NCI-H2196 (cell line): Measurements from ENCODE around the gene PLK3.
A peak's percentile ranks its signal among the peaks of the same experiment; 100 is the strongest.
"Not testable (repeated sequence)": the region's sequence is repeated elsewhere in the genome, so short reads cannot be mapped to it uniquely, and the experiment has no call there.

ENCODE experiments used
- DNase-seq: peaks from one replicate; lab custom pipeline; 2025; ENCODE audit not compliant: unreplicated experiment; lab: John Stamatoyannopoulos, UW

The PLK3 gene

DNA sequence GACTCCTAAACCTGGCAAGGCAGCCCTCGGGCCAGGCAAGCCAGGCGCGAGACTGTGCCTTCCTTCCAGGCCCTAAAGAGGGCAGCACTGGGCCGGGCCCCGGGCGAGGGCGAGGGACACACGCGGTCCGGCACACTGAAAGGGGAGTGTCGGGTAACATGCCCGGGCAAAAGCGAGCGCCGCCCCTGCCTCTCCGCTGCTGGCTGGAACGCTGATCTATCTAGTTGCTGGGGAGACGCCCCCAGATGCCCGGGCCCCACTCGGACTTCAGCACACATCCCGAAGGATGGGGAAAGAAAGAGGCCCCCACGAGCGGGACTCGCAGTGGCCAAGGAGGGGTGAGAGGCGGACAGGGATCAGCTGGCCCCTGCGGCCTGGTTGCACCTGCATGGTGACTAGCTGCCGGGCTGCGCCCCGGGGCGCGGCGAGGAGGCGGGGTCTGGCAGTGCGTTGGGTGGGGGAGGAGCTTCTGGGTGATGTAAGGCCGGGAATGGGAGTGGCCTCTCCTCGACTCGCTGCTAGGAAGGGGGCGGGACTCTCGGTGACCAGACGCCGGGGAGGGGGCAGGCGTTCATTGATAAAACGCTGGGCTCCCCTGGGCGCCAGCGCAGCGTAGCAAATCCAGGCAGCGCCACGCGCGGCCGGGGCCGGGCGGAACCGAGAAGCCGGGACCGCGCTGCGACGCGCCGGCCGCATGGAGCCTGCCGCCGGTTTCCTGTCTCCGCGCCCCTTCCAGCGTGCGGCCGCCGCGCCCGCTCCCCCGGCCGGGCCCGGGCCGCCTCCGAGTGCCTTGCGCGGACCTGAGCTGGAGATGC, at the start of gene PLK3:
PLK3 (plus strand) TSS at position 608 of the 815 bp plus-strand sequence; CDS start at position 695, 87 bp downstream.
- peak; percentile 96 for DNase-seq

DNA sequence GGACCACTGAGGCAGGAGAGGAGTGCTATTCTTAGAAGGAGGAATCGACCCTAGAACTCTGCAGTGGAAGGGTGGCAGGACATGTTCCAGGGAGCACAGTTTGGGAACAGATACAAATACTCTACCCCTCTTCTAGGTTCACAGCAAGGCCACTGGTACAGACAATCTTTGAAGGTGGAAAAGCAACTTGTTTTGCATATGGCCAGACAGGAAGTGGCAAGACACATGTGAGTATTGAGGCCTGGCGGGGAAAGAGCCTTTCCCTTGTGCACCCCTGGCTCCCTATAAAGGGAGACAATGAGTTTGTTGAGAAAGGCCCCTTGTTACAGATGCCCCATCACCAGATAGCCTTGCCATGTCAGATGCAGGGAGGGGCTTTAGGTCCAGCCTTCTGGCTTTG, 42.8 kb upstream of the PLK3 start:
- DNase-seq, result no peak

DNA sequence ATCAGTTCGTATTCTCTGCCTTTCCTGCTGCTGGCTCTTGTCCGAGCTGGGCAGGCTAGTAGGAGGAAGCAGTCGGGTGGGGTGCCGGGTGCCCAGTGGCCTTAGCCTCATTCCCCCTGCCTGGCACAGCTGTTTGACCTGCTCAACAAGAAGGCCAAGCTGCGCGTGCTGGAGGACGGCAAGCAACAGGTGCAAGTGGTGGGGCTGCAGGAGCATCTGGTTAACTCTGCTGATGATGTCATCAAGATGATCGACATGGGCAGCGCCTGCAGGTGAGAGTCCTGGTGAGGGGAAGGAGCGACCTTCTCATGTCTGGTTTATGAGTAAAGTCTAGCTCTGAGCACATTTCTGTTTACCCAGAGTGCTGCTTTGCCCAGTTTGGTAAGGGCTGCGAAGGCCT, 41.1 kb upstream of the PLK3 start:
- DNase-seq, result no peak

DNA sequence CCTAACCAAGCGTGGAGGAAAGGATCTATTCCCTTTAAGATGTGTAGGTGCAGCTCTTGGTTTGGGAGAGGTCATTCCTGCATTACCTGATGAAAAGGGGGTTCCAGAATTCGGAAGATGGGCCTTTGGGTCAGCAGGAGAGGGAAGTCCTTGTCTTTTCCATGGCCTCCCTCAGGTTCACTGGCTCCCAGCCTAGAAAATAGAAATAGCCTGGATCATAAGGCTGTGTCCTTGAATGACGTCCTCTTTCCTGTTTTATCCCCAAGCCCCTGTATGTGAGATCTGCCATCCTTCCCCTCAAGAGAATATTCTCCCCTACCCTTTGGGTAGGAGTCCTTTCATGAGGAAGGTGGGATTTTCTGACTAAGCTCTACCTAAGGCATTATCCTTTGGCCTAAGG, 39.3 kb upstream of the PLK3 start:
- DNase-seq, result no peak

DNA sequence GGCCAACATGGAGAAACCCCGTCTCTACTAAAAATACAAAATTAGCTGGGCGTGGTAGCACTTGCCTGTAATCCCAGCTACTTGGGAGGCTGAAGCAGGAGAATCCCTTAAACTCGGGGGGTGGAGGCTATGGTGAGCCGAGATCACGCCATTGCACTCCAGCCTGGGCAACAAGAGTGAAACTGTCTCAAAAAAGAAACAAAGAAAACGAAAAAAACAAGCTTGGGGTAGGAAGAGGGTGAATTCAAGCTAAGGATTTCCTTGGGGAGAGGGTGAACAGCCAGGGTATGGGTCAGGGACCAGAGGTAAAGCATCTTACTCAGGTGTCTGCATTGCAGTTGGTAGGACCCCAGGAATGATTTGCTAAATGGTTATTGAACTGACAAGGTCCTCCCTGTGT, 33.8 kb upstream of the PLK3 start:
- not testable (repeated sequence) for DNase-seq

DNA sequence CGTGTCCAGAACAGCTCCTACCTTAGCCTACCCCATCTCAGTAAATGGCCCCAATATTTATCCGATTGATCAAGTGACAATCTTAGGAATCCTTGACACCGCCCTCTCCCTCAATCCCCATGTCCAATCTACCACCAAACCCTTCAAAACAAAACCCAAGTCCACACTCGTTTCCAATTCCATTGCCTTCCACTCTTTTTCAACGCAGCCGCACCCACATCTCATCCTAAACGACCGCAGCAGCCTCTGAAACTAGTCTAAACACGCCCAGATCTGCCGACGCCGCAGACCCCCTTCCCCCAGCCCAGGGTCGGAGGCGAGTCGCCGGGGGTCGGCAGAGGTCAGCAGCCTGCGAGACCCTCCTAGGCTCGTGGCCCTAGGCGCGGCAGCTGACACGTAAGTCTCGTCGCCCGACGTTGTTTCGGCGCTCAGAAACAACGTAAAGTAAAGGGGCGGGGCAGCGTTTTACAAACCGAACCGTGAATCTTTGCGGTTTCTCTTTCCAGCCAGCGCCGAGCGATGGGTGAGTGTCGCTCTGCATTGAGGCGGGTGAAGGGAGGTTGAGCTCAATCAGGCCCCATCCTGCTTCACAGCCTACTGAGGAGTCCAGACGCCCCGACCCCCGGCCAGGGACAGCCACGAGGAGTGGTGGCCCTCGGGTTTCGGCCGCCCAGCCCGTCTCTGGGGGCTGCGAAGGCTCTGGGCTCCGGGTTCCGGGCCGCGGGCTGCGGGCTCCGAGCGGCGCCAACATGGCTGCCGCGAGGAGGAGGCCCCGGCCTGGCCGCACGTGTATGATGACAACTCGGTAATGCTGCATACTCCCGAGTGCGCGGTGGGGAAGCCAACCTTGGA, 24.9 kb upstream of the PLK3 start, which contains the start of gene RPS8:
RPS8 (plus strand) TSS at position 463 of the 852 bp plus-strand sequence; CDS start at position 520, 57 bp downstream.
- DNase-seq, result peak; percentile 96

DNA sequence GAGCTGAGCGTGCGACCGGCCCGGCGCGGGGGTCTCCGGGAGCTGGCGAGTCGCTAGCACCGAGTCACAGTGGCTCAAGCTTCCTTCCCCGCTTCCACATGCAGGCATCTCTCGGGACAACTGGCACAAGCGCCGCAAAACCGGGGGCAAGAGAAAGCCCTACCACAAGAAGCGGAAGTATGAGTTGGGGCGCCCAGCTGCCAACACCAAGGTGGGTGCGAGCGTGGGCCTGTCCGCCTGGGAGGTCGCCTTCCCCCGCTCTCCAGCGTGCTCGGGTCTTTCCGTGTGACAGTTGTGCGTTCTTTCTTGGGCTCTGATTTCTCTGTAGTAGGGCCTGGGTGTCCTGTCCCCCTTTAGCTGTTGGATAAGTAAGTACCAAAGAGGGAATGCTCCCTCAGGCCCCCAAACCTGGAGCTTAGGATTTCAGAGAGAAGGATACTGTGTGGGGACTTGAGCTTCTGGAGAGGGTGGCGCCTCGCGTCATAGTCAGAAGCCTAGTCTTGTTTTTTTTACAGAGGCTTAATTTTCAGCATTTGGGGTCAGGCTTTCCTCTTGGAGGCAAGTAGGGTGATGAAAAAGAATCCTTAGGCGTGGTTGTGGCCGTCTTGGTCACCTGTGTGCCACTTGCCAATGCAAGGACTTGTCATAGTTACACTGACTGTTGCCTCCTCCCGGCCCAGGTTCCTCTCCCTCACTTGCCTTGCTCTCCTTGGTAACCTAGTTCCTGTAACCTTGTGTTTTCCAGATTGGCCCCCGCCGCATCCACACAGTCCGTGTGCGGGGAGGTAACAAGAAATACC, 24.0 kb upstream of the PLK3 start:
- DNase-seq, result no peak

DNA sequence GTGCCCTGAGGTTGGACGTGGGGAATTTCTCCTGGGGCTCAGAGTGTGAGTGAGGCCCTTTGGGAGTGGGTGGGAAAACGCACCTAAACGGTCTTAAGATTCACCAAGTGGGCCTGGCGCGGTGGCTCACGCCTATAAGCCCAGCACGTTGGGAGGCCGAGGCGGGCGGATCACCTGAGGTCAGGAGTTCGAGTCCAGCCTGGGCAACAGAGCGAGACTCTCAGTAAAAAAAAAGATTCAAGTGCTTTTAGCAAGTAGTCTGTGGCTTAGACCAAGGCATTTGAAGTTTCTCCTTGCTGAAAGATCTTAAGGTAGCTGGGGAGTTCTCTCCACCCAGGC, 23.5 kb upstream of the PLK3 start:
- no peak for DNase-seq

DNA sequence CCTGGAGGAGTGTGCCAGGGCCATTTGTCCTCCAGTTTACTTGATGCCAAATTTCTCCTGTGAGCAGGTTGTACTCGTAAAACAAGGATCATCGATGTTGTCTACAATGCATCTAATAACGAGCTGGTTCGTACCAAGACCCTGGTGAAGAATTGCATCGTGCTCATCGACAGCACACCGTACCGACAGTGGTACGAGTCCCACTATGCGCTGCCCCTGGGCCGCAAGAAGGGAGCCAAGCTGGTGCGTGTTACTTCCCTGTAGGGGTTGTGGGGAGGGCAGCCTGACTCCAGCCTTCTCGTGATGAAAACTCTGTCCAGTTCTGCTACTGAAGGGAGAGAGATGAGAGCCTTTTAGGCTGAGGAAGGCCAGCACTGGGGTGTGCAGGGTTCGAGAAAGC, 22.6 kb upstream of the PLK3 start:
- DNase-seq, result no peak

DNA sequence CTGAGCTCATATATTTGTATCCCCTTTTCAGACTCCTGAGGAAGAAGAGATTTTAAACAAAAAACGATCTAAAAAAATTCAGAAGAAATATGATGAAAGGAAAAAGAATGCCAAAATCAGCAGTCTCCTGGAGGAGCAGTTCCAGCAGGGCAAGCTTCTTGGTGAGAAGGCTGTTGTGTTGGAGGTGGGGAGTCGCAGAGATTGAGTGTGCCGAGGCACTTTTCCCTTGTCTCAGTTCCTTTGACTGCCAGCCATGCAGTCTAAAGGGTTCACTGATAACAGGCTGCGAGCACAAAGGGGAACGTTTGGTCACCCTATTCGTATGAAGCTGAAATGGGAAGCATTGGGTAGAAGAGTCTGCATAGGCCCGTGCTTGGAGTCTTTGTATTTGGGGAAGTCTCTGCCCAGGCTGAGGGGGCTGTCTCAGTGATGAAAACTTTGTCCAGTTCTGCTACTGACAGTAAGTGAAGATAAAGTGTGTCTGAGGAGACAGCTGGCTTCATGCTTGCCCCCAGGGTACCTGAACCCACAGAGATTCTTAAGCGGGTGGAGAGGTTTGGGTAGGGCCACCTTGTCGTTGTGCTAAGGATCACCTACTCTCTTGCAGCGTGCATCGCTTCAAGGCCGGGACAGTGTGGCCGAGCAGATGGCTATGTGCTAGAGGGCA, 22.1 kb upstream of the PLK3 start:
- no peak for DNase-seq

DNA sequence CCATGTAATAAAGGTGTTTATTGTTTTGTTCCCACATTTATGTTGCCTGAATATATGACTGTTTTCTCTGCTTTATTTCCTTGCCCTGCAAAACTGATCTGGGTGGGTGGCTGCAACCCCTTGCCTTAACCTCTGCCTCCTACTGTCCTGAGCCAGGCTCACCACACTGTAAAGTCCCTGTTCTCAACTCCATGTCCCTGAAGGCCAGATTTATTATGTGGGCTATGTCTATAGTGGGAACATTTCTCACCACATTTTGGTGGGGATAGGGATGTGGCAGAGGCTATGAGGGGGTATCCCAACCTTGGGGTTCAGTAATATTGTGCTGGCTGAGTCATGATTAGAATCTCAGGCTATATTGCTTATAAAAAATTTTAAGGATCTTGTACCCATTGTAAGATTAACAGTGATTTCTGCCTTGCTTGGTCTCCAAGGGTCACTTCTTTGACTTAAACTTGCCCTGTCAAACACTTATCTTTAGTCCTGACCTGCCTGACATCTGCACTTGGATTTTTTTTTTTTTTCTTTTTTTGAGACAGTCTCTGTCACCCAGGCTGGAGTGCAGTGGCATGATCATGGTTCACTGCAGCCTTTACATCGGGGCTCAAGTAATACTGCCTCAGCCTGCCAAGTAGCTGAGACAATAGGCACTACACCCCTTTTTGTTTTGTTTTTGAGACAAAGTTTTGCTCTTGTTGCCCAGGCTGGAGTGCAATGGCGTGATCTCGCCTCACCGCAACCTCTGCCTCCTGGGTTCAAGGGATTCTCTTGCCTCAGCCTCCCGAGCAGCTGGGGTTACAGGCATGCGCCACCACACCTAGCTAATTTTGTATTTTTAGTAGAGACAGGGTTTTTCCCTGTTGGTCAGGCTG, 21.2 kb upstream of the PLK3 start:
- DNase-seq, result no peak

DNA sequence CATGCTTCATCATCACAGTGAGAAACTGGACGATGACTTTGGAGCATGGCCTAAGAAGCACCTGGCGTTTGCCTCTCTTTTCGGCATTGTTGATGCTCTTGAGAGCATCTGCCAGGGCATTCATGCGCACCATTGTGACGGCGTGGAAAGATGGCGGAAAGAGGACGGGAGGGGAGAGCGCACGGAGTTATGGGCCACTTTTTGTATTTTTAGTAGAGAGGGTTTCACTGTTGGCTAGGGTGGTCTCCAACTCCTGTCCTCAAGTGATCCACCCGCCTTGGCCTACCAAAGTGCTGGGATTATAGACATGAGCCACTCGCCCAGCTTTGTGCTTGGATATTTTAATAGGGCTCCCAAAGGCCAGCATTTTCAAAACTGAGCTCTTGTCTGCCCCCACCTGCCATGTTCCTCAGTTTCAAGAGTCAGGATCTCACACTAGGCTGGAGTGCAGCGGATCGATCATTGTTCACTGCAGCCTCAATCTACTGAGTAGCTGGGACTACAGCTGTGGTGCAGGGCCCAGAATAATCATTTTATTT, 19.5 kb upstream of the PLK3 start:
- no peak for DNase-seq

DNA sequence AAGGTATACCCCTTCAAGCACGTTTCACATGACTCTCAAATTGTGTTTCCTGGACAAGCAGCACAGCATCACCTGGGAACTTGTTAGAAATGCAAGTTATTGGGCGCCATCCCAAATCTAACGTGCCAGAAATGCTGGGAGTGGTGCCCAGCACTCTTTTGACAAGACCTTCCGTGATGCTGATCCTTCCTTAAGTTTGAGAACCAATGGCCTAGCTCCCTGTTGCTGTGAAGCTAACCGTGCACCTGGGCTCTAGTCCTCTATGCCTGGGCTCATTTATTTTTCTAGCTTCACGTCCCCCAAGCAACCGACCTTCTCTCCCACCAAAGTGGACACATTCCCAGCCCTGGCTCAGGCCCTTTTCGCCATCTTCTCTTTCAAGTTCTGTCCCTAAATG, 16.5 kb upstream of the PLK3 start:
- DNase-seq, result no peak

DNA sequence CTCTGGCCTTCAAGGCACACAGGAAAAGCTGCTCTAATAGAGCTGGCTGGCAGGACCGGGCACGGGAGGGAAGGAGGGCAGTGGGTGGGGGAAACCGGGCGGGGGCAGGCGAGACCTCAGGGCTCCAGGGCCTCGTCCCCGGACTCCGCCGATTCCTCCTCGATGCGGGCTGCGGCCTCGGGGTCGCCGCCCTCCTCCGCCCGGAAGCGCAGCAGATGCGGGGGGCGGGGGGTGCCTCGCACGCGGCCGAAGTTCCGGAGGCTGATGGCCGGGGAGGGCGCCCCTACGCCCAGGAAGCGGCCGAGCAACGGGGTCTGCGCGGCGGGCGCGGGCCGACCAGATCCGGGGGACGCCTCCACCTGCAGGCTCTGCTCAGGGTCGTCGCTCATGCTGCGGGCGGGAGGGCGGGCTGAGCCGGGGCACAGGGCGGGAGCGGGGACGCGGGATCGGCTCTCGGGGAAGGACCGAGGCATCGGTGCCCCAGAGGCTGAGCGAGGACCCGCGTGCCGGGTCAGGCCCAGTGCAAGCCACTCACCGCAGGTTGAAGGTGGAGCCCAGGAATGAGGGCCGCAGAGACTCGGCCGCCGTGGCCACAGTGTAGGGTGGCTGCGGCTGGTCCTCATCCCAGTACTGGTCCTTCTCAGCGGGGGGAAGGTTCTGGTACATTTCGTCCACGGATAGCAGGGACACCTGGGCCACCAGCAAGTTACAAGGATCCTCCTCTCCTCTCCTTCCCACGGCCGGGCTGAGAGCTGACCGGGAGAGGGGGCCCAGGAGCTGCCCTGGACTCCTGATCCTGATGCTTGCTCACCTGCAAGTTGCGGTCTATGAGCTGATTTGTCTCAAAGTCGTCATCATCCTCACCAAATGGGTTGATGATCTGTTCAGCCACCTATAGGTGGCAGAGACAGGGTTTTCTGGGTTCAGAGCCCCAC, 15.8 kb upstream of the PLK3 start:
- no peak for DNase-seq

DNA sequence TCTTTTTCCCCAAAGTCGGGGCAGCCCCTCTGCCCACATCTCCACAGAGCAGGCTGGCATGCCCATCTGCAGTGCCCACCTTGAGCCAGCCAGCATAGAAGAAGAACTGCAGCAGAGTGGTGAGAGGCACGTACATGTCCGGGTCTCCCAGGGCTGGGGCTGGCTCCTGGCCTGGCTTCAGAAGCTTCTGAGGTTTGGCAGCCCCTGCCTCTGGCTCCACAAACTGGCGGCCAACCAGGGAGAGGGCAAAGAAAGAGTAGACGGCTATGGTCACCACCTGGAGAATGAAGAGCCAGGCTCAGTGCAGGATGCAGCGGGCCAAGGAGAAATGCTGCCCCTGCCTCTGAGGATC, 15.2 kb upstream of the PLK3 start:
- DNase-seq, result no peak

DNA sequence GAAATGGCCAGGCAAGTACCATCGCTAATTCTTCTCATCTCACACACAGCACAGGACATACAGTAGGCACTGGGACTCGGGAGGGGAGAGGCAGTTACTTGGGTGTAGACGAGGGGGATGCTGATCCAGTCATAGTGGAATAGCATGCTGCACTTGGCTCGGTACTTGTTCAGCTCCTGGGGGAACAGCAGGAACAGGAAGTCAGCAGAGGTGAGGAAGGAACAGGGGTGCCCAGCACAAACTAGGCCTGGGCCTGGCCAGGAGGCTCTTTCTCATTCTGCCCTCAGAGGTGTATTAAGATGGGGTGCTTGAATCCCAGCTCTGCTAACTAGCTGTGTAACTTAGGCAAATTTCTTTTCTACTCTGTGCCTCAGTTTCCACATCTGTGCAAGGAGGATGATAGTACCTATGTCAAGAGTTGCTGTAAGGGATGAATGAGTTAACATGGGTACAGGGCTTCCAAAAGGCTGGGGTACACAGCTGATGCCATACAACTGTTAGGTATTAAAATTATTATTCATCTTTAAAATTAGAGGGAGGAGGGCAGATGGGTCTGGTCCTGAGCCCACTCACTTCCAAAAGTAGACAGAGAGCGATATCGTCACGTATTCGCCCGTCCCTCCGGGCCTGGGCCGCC, 14.6 kb upstream of the PLK3 start:
- no peak for DNase-seq

DNA sequence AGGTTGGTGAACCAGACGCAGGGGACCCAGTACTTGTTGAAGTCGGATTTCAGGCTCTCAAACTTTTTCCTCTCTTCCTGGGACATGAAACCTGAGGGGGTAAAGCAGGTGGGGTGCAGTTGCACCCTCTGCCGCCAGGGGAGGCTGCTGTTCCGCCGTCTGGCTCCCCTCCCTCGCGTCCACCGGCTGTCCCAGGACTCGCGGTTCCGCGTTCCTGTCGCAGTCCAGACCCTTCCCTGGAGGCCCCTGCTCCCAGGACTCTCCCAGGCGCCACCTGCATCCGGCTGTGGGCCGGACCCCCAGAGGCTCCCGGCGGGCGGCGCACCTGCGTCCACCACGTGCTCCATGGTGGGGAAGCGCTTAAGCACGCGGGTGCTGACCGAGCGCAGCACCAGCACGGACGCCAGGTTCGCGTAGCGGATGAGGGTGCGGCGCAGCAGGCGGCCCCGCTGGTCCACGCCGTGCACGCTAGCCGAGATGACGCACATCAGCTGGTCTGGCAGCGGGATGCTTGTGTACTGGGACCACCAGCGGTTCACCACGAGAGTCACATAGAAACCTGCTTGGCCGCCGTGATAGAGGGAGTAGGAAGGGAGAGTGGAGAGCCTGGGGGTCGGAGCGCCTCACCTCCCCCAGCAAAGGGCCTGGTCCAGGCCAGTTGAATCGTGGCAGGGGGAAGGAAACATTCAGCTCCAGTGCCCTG, 13.9 kb upstream of the PLK3 start:
- DNase-seq, result no peak
